Measurements from ENCODE around the gene HES2. TPM values are rescaled to one million over a fixed set of nuclear protein-coding genes. Genes with fewer than 3 reads are reported as not detected.
"Not testable (repeated sequence)": the region's sequence is repeated elsewhere in the genome, so short reads cannot be mapped to it uniquely, and the experiment has no call there.

Gene HES2
- total RNA-seq, 3 donors from 2014 or later = 3.4 to 3.6 TPM; not detected in 1

GRCh38 chr1:6373961-6374720 lies 45.6 kb downstream of the HES2 start:
- Histone ChIP-seq H3K4me3 (no peak overlapping the region), H3K27ac (no peak overlapping the region), H3K9me3 (no peaks in the 10 kb centered on the region), H3K36me3 (no peaks in the 10 kb centered on the region), H3K4me1 (no peaks in the 10 kb centered on the region), H3K27me3 (no peaks in the 10 kb centered on the region)
- TF ChIP-seq POLR2AphosphoS5 (IDR thresholded peaks at IDR 0.05) = no peak
- DNase-seq (ENCODE audit: low spot score in 2 of 2) = no peak
- intact Hi-C loops (cut with DNase I; ENCODE audit: low total_unique reads) = no loop called here

DNA sequence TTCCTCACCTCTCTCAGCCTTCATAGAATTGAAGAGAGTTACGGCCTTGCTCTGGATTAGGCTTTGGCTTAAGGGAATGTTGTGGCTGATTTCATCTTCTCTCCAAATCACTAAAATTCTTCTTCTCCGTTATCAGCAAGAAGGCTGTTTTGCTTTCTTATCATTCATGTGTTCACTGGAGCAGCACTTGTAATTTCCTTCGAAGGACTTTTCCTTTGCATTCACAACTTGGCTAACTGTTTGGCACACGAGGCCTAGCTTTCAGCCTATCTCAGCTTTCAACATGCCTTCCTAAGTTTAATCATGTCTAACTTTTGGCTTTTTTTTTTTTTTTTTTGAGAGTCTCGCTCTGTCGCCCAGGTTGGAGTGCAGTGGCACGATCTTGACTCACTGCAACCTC lies 47.5 kb downstream of the HES2 start:
- intact Hi-C loops (cut with DNase I; ENCODE audit: low total_unique reads); H3K27ac ChIP-seq: not testable (repeated sequence)

GRCh38 chr1:6370006-6370405 lies 49.7 kb downstream of the HES2 start:
- H3K4me3 ChIP-seq = no peak overlapping the region
- no peak for DNase-seq (ENCODE audit: low spot score in 2 of 2)
- TF ChIP-seq POLR2AphosphoS5 (IDR thresholded peaks at IDR 0.05) = no peak
- TF ChIP-seq, protein P1, sequence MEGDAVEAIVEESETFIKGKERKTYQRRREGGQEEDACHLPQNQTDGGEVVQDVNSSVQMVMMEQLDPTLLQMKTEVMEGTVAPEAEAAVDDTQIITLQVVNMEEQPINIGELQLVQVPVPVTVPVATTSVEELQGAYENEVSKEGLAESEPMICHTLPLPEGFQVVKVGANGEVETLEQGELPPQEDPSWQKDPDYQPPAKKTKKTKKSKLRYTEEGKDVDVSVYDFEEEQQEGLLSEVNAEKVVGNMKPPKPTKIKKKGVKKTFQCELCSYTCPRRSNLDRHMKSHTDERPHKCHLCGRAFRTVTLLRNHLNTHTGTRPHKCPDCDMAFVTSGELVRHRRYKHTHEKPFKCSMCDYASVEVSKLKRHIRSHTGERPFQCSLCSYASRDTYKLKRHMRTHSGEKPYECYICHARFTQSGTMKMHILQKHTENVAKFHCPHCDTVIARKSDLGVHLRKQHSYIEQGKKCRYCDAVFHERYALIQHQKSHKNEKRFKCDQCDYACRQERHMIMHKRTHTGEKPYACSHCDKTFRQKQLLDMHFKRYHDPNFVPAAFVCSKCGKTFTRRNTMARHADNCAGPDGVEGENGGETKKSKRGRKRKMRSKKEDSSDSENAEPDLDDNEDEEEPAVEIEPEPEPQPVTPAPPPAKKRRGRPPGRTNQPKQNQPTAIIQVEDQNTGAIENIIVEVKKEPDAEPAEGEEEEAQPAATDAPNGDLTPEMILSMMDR (IDR thresholded peaks at IDR 0.05) = no peak
- TF ChIP-seq POLR2A (IDR thresholded peaks at IDR 0.05) = no peak
- H3K4me1 ChIP-seq = no peaks in the 10 kb centered on the region
- H3K27ac ChIP-seq = no peak overlapping the region
- H3K36me3 ChIP-seq = no peaks in the 10 kb centered on the region
- H3K27me3 ChIP-seq = no peaks in the 10 kb centered on the region
- H3K9me3 ChIP-seq = no peaks in the 10 kb centered on the region
- intact Hi-C loops (cut with DNase I; ENCODE audit: low total_unique reads) = no loop called here

More for the DNA sequence above, 47.5 kb downstream of the HES2 start:
- not testable (repeated sequence) for H3K9me3 ChIP-seq; H3K27me3 ChIP-seq; H3K4me3 ChIP-seq; DNase-seq (ENCODE audit: low spot score in 2 of 2); H3K4me1 ChIP-seq; H3K36me3 ChIP-seq

GRCh38 chr1:6367381-6368012 lies 52.2 kb downstream of the HES2 start:
- no peaks in the 10 kb centered on the region for H3K9me3 ChIP-seq
- H3K36me3 ChIP-seq = no peaks in the 10 kb centered on the region
- no peak overlapping the region for H3K4me3 ChIP-seq
- DNase-seq (ENCODE audit: low spot score in 2 of 2) = peak in 1 of 2 donors; percentile 62
- TF ChIP-seq POLR2AphosphoS5 (IDR thresholded peaks at IDR 0.05) (no peak), POLR2A (IDR thresholded peaks at IDR 0.05) (no peak)
- TF ChIP-seq, protein P1 (IDR thresholded peaks at IDR 0.05) = no peak
- intact Hi-C loops (cut with DNase I; ENCODE audit: low total_unique reads) = no loop called here
- no peaks in the 10 kb centered on the region for H3K4me1 ChIP-seq
- H3K27me3 ChIP-seq = no peaks in the 10 kb centered on the region
- peak overlapping the region in 1 of 2 donors; percentile 43 for H3K27ac ChIP-seq

GRCh38 chr1:6365047-6365446 lies 54.7 kb downstream of the HES2 start:
- TF ChIP-seq, protein P1 (IDR thresholded peaks at IDR 0.05) = no peak
- no peak for TF ChIP-seq POLR2A (IDR thresholded peaks at IDR 0.05)
- TF ChIP-seq POLR2AphosphoS5 (IDR thresholded peaks at IDR 0.05) = no peak
- Histone ChIP-seq H3K4me3 (no peak overlapping the region), H3K27me3 (no peaks in the 10 kb centered on the region), H3K27ac (no peak overlapping the region), H3K9me3 (no peaks in the 10 kb centered on the region), H3K4me1 (no peaks in the 10 kb centered on the region), H3K36me3 (no peaks in the 10 kb centered on the region)
- intact Hi-C loops (cut with DNase I; ENCODE audit: low total_unique reads) = no loop called here
- DNase-seq (ENCODE audit: low spot score in 2 of 2) = no peak

Data from breast epithelium (tissue), 4 donors.